HepG2 (cell line): Measurements from ENCODE around the gene VPS4A. TPM values are rescaled to one million over a fixed set of nuclear protein-coding genes. Genes with fewer than 3 reads are reported as not detected.

Source experiments
- ATF6 ChIP-seq: sonication (generic); formaldehyde crosslinking; conservative IDR thresholded peaks from 2 replicates; pipeline ENCODE4 v1.4.0; 2020; ENCODE audit warnings: missing genetic modification reagents
- ATM ChIP-seq: fragments of 450-650 bp; IDR thresholded peaks from 2 replicates; pipeline ENCODE4 v1.7.1; 2017; ENCODE audit warnings: mild to moderate bottlenecking, borderline replicate concordance
- CEBPZ ChIP-seq: IDR thresholded peaks from 2 replicates; pipeline ENCODE4 v1.6.1; 2012; ENCODE audit warnings: low read length, improper control_type of control experiment
- CHD4 ChIP-seq: fragments of 200-600 bp; sonication (generic); IDR thresholded peaks from 2 replicates; pipeline ENCODE4 v1.7.0; 2017; ENCODE audit warnings: mild to moderate bottlenecking, low read length, borderline replicate concordance
- FOSL1 ChIP-seq: sonication (generic); formaldehyde crosslinking; IDR thresholded peaks from 2 replicates; pipeline ENCODE4 v1.9.0; 2021; ENCODE audit warnings: missing genetic modification reagents, borderline replicate concordance
- FOSL2 ChIP-seq: sonication (generic); formaldehyde crosslinking; IDR thresholded peaks from 2 replicates; pipeline ENCODE4 v1.4.0; 2020; ENCODE audit warnings: missing genetic modification reagents
- IRF2 ChIP-seq: IDR thresholded peaks from 2 replicates; pipeline ENCODE4 v1.6.1; 2018; ENCODE audit warnings: missing genetic modification reagents, missing compliant biosample characterization
- NR2F1 ChIP-seq, 2 experiments: fragments of 450-650 bp in 1 of 2; formaldehyde crosslinking in 1 of 2; IDR thresholded peaks; 2 replicates each; pipeline versions ENCODE4 v1.5.0 to v1.6.1; 2016 to 2020; ENCODE audit warnings: mild to moderate bottlenecking in 1 of 2, missing compliant biosample characterization in 1 of 2, missing genetic modification reagents in 1 of 2, moderate library complexity in 1 of 2
- U2AF1 ChIP-seq: fragments of 200-400 bp; formaldehyde crosslinking; optimal IDR thresholded peaks from 2 replicates; pipeline ENCODE3; 2017; ENCODE audit warnings: mild to moderate bottlenecking, low read depth, low read length
- ZBTB39 ChIP-seq: sonication (generic); formaldehyde crosslinking; IDR thresholded peaks from 2 replicates; pipeline ENCODE4 v1.5.0; 2020; ENCODE audit warnings: missing genetic modification reagents
- ZNF232 ChIP-seq: sonication (generic); formaldehyde crosslinking; IDR thresholded peaks from 2 replicates; pipeline ENCODE4 v1.4.0; 2020; ENCODE audit warnings: missing genetic modification reagents, borderline replicate concordance
- ZNF460 ChIP-seq: sonication (generic); formaldehyde crosslinking; IDR thresholded peaks from 2 replicates; pipeline ENCODE4 v1.5.1; 2020; ENCODE audit warnings: missing genetic modification reagents, mild to moderate bottlenecking, borderline replicate concordance
- ZNF703 ChIP-seq: sonication (generic); formaldehyde crosslinking; IDR thresholded peaks from 2 replicates; pipeline ENCODE4 v1.5.1; 2020; ENCODE audit warnings: missing genetic modification reagents, mild to moderate bottlenecking, moderate library complexity, borderline replicate concordance
- polyA plus RNA-seq, 8 experiments: library from polyadenylated mRNA; depleted of rRNA in 3 of 8; stranded (reverse) in 7 of 8; unstranded in 1 of 8; fragments of >200 nt; fragmentation: Illumina TruSeq in 4 of 8; extraction: Trizol in 4 of 8; gene quantifications; 2 replicates each; pipeline versions ENCODE4 v1.2.1 to v1.2.3, GENCODE V29; 2011 to 2016; ENCODE audit warnings: low read depth in 4 of 8, missing spikeins in 1 of 8, mixed read lengths in 1 of 8; ENCODE audit not compliant: insufficient read depth in 1 of 8
- total RNA-seq, 5 experiments: library from RNA; depleted of rRNA; stranded (reverse); fragments of >200 nt; fragmentation: Illumina TruSeq; extraction: Trizol; gene quantifications; 2 replicates each; pipeline ENCODE4 v1.2.3, GENCODE V29; 2016; ENCODE audit warnings: low read depth in 1 of 5
- TF ChIP-seq, protein P1 (sequence below): sonication (generic); formaldehyde crosslinking; IDR thresholded peaks from 2 replicates; pipeline ENCODE4 v1.5.1; 2020; ENCODE audit warnings: mild to moderate bottlenecking, missing genetic modification reagents, borderline replicate concordance
- TF ChIP-seq, protein P2 (sequence below): conservative IDR thresholded peaks from 2 replicates; pipeline ENCODE4 v1.6.1; 2018; ENCODE audit warnings: missing genetic modification reagents
- TF ChIP-seq, protein P3 (sequence below): sonication (generic); formaldehyde crosslinking; IDR thresholded peaks from 2 replicates; pipeline ENCODE4 v1.4.0; 2020; ENCODE audit warnings: missing genetic modification reagents

The VPS4A gene
- total and polyA plus RNA-seq, 2 of the 13 experiments (the other 11 are each of a cell fraction or from before 2014, with no cell fraction given) = 13.2 to 27.9 TPM

DNA sequence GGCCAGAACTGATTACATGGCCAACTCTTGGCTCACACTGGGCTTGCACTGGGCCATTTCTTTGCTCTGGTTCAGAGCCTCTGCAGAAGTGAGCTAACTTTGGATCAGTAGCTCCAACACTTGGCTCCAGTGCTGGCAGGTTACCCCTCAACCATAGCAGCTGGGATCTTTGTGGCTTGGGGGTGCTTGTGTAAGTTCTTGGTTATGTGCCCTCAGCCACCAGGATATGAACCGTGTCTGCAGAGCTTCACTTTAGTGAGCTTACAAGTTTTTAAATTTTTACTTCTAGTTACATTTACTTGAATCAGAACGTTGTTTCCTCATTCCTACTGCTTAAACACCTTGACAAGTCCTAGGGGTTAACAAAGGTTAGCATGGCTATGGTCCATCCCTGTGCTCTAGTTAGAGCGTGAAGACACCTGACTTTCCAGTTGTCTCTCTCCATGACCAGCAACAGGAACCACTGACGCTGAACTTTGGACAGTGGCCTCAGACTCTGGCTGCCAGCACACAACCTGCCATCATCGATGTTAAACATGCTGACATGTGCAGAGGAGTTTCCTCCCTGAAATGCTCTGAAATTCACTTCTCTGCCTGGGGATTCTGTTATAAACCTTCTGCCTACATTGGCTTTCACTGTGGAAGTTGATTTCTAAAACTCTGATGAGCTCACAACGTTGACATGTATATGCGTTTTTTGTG lies 15.2 kb downstream of the VPS4A start (continued):
- TF ChIP-seq ATF6 (CRISPR knock-in tag) (no peak), ATM (no peak), ZBTB39 (CRISPR knock-in tag) (no peak), CEBPZ (no peak), ZNF460 (CRISPR knock-in tag) (no peak), NR2F1 (CRISPR knock-in tag; IDR thresholded peaks at IDR 0.05) (peak; percentile 38 to 61; a peak in 2 of 4 replicates), IRF2 (CRISPR knock-in tag) (peak; percentile 81), ZNF232 (peak; percentile 83; the same call in 1 of the 2 replicates), FOSL1 (CRISPR knock-in tag) (no peak), U2AF1 (no peak), ZNF703 (CRISPR knock-in tag) (no peak), CHD4 (no peak), FOSL2 (CRISPR knock-in tag) (peak; percentile 62)
- TF ChIP-seq, protein P1, sequence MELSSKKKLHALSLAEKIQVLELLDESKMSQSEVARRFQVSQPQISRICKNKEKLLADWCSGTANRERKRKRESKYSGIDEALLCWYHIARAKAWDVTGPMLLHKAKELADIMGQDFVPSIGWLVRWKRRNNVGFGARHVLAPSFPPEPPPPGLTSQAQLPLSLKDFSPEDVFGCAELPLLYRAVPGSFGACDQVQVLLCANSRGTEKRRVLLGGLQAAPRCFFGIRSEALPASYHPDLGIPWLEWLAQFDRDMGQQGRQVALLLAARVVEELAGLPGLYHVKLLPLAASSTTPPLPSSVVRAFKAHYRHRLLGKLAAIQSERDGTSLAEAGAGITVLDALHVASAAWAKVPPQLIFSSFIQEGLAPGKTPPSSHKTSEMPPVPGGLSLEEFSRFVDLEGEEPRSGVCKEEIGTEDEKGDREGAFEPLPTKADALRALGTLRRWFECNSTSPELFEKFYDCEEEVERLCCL (CRISPR knock-in tag) = no peak
- TF ChIP-seq, protein P2, sequence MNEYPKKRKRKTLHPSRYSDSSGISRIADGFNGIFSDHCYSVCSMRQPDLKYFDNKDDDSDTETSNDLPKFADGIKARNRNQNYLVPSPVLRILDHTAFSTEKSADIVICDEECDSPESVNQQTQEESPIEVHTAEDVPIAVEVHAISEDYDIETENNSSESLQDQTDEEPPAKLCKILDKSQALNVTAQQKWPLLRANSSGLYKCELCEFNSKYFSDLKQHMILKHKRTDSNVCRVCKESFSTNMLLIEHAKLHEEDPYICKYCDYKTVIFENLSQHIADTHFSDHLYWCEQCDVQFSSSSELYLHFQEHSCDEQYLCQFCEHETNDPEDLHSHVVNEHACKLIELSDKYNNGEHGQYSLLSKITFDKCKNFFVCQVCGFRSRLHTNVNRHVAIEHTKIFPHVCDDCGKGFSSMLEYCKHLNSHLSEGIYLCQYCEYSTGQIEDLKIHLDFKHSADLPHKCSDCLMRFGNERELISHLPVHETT (CRISPR knock-in tag) = no peak
- TF ChIP-seq, protein P3, sequence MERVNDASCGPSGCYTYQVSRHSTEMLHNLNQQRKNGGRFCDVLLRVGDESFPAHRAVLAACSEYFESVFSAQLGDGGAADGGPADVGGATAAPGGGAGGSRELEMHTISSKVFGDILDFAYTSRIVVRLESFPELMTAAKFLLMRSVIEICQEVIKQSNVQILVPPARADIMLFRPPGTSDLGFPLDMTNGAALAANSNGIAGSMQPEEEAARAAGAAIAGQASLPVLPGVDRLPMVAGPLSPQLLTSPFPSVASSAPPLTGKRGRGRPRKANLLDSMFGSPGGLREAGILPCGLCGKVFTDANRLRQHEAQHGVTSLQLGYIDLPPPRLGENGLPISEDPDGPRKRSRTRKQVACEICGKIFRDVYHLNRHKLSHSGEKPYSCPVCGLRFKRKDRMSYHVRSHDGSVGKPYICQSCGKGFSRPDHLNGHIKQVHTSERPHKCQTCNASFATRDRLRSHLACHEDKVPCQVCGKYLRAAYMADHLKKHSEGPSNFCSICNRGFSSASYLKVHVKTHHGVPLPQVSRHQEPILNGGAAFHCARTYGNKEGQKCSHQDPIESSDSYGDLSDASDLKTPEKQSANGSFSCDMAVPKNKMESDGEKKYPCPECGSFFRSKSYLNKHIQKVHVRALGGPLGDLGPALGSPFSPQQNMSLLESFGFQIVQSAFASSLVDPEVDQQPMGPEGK (CRISPR knock-in tag) = 0 out of 2 replicates have a peak, but pooled peaks have one; percentile 1
